K562 (cell line): Measurements from ENCODE around the gene GGPS1. TPM values are rescaled to one million over a fixed set of nuclear protein-coding genes. Genes with fewer than 3 reads are reported as not detected.
A peak's percentile ranks its signal among the peaks of the same experiment; 100 is the strongest.

Experiments used
- ARID1B ChIP-seq: fragments of 450-650 bp; IDR thresholded peaks from 2 replicates; pipeline ENCODE4 v1.6.1; 2016; ENCODE audit warnings: antibody characterized with exemption, mild to moderate bottlenecking, inconsistent platforms
- CHD2 ChIP-seq: IDR thresholded peaks from 2 replicates; pipeline ENCODE4 v1.6.1; 2011; ENCODE audit warnings: low read depth, low read length
- ELF2 ChIP-seq: fragments of 250-450 bp; sonication (Bioruptor Pico); IDR thresholded peaks from 2 replicates; pipeline ENCODE4 v1.5.0; 2021; ENCODE audit warnings: mild to moderate bottlenecking
- HDAC2 ChIP-seq: fragments of 450-650 bp; IDR thresholded peaks from 2 replicates; pipeline ENCODE4 v1.6.1; 2016; ENCODE audit warnings: mild to moderate bottlenecking
- JUNB ChIP-seq: fragments of 450-650 bp; formaldehyde crosslinking; conservative IDR thresholded peaks from 2 replicates; pipeline ENCODE4 v1.4.0; 2020; ENCODE audit warnings: mild to moderate bottlenecking
- KLF6 ChIP-seq: fragments of 250-450 bp; sonication (Bioruptor Pico); IDR thresholded peaks from 2 replicates; pipeline ENCODE4 v1.4.0; 2020; ENCODE audit warnings: mild to moderate bottlenecking, moderate library complexity, borderline replicate concordance
- RNF2 ChIP-seq: sonication (generic); IDR thresholded peaks from 2 replicates; pipeline ENCODE4 v1.6.1; 2016
- ZNF263 ChIP-seq: sonication (generic); formaldehyde crosslinking; IDR thresholded peaks from 2 replicates; pipeline ENCODE4 v1.8.0; 2022; ENCODE audit warnings: mild to moderate bottlenecking, missing genetic modification reagents, borderline replicate concordance
- polyA plus RNA-seq, 8 experiments: library from polyadenylated mRNA; depleted of rRNA in 4 of 8; stranded (reverse) in 5 of 8; unstranded in 3 of 8; fragments of >200 nt; fragmentation: Nextera tagmentation in 2 of 8; fragmentation: Illumina TruSeq in 1 of 8; extraction: Ambion mirVana in 2 of 8; extraction: Trizol in 1 of 8; gene quantifications; 2 replicates each; pipeline versions ENCODE4 v1.2.1 to v1.2.3, GENCODE V29; 2011 to 2014; ENCODE audit warnings: inconsistent platforms in 1 of 8, missing spikeins in 1 of 8
- total RNA-seq, 7 experiments: library from RNA; depleted of rRNA in 6 of 7; stranded (reverse); fragments of >200 nt in 6 of 7; fragmentation: Illumina TruSeq in 2 of 7; extraction: Trizol in 2 of 7; gene quantifications; 2 replicates each; pipeline versions ENCODE4 v1.2.1 to v1.2.3, GENCODE V29; 2011 to 2021; ENCODE audit warnings: low replicate concordance in 1 of 7
- TF ChIP-seq, protein P1 (sequence below): fragments of 450-650 bp; IDR thresholded peaks from 2 replicates; pipeline ENCODE4 v1.6.1; 2014; ENCODE audit warnings: low read depth, mild to moderate bottlenecking, moderate library complexity, borderline replicate concordance
- TF ChIP-seq, protein P2 (sequence below): sonication (generic); formaldehyde crosslinking; IDR thresholded peaks from 2 replicates; pipeline ENCODE4 v1.8.1; 2023; ENCODE audit warnings: missing genetic modification reagents, mild to moderate bottlenecking, borderline replicate concordance
- TF ChIP-seq, protein P3 (sequence below): sonication (generic); formaldehyde crosslinking; IDR thresholded peaks from 2 replicates; pipeline ENCODE4 v1.8.0; 2023; ENCODE audit warnings: mild to moderate bottlenecking, missing genetic modification reagents
- TF ChIP-seq, protein P4 (sequence below), 2 experiments: IDR thresholded peaks; 2 replicates each; pipeline ENCODE4 v1.6.1; 2011; ENCODE audit warnings: borderline replicate concordance in 1 of 2, control low read depth in 1 of 2, low read depth in 1 of 2, low read length in 1 of 2, mild to moderate bottlenecking in 1 of 2, mixed read lengths in 1 of 2, moderate library complexity in 1 of 2; ENCODE audit not compliant: insufficient read depth in 1 of 2, insufficient read length in 1 of 2, poor library complexity in 1 of 2, severe bottlenecking in 1 of 2; ENCODE audit errors: extremely low read depth in 1 of 2
- TF ChIP-seq, protein P5 (sequence below): fragments of 450-650 bp; IDR thresholded peaks from 2 replicates; pipeline ENCODE4 v1.6.1; 2016

GGPS1 gene
- total and polyA plus RNA-seq, 9 of the 15 experiments (the other 6 are each of a cell fraction or from before 2014, with no cell fraction given) = 18.8 to 104 (median 56.3) TPM

DNA sequence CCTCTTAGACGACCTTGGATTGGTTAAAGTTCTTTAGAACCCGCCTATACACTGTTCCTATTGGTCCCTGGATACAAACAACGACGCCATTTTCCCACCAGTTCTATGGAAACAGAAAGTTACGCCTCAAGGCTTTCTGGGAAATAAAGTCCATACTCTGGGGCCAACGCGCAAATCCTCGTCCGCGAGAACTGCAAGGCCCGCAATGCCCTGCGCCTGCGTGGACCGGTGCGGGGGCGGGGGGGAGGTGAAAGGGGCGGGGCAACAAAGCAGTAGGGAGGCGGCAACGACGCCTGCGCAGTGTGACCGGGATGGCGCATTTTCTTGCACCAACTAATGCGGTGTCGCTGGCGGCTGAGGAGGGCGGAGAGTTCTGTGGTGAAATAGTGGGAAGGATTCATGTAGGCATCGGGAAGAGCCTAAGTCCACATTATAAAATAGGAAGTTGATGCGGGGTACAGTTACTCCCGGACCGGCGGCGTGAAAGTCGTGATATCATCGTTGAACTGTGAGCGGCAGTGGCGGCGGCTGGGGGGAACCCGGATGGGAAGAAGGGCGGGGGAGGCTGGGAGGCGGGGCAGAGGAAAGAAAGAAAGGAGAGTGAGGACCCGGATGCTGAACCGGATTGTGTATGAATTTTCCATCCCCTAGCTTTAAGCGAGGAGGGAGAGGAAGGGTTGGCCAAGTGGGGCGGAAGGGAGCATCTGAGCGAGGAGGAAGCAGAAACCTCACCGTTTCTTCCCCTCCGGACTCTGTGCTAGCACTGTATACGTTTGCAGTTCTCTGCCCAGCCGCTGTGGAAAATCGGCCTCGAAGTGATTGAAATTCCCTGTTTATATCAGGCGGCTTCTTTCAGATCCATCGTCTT is at the start of gene GGPS1 (continued):
- TF ChIP-seq ZNF263 (CRISPR knock-in tag) (peak; percentile 70), JUNB (CRISPR knock-in tag) (no peak), ELF2 (CRISPR knock-in tag) (no peak), KLF6 (CRISPR knock-in tag) (peak; percentile 69; the same call in 1 of the 2 replicates), CHD2 (peak; percentile 91), RNF2 (peak; percentile 52), ARID1B (peak; percentile 39; the same call in 1 of the 2 replicates), HDAC2 (no peak; the same call in 1 of the 2 replicates)
- TF ChIP-seq, protein P1, sequence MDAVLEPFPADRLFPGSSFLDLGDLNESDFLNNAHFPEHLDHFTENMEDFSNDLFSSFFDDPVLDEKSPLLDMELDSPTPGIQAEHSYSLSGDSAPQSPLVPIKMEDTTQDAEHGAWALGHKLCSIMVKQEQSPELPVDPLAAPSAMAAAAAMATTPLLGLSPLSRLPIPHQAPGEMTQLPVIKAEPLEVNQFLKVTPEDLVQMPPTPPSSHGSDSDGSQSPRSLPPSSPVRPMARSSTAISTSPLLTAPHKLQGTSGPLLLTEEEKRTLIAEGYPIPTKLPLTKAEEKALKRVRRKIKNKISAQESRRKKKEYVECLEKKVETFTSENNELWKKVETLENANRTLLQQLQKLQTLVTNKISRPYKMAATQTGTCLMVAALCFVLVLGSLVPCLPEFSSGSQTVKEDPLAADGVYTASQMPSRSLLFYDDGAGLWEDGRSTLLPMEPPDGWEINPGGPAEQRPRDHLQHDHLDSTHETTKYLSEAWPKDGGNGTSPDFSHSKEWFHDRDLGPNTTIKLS = peak; percentile 56; the same call in 1 of the 2 replicates
- TF ChIP-seq, protein P2, sequence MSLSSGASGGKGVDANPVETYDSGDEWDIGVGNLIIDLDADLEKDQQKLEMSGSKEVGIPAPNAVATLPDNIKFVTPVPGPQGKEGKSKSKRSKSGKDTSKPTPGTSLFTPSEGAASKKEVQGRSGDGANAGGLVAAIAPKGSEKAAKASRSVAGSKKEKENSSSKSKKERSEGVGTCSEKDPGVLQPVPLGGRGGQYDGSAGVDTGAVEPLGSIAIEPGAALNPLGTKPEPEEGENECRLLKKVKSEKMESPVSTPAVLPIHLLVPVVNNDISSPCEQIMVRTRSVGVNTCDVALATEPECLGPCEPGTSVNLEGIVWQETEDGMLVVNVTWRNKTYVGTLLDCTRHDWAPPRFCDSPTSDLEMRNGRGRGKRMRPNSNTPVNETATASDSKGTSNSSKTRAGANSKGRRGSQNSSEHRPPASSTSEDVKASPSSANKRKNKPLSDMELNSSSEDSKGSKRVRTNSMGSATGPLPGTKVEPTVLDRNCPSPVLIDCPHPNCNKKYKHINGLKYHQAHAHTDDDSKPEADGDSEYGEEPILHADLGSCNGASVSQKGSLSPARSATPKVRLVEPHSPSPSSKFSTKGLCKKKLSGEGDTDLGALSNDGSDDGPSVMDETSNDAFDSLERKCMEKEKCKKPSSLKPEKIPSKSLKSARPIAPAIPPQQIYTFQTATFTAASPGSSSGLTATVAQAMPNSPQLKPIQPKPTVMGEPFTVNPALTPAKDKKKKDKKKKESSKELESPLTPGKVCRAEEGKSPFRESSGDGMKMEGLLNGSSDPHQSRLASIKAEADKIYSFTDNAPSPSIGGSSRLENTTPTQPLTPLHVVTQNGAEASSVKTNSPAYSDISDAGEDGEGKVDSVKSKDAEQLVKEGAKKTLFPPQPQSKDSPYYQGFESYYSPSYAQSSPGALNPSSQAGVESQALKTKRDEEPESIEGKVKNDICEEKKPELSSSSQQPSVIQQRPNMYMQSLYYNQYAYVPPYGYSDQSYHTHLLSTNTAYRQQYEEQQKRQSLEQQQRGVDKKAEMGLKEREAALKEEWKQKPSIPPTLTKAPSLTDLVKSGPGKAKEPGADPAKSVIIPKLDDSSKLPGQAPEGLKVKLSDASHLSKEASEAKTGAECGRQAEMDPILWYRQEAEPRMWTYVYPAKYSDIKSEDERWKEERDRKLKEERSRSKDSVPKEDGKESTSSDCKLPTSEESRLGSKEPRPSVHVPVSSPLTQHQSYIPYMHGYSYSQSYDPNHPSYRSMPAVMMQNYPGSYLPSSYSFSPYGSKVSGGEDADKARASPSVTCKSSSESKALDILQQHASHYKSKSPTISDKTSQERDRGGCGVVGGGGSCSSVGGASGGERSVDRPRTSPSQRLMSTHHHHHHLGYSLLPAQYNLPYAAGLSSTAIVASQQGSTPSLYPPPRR (CRISPR knock-in tag) = no peak
- TF ChIP-seq, protein P3, sequence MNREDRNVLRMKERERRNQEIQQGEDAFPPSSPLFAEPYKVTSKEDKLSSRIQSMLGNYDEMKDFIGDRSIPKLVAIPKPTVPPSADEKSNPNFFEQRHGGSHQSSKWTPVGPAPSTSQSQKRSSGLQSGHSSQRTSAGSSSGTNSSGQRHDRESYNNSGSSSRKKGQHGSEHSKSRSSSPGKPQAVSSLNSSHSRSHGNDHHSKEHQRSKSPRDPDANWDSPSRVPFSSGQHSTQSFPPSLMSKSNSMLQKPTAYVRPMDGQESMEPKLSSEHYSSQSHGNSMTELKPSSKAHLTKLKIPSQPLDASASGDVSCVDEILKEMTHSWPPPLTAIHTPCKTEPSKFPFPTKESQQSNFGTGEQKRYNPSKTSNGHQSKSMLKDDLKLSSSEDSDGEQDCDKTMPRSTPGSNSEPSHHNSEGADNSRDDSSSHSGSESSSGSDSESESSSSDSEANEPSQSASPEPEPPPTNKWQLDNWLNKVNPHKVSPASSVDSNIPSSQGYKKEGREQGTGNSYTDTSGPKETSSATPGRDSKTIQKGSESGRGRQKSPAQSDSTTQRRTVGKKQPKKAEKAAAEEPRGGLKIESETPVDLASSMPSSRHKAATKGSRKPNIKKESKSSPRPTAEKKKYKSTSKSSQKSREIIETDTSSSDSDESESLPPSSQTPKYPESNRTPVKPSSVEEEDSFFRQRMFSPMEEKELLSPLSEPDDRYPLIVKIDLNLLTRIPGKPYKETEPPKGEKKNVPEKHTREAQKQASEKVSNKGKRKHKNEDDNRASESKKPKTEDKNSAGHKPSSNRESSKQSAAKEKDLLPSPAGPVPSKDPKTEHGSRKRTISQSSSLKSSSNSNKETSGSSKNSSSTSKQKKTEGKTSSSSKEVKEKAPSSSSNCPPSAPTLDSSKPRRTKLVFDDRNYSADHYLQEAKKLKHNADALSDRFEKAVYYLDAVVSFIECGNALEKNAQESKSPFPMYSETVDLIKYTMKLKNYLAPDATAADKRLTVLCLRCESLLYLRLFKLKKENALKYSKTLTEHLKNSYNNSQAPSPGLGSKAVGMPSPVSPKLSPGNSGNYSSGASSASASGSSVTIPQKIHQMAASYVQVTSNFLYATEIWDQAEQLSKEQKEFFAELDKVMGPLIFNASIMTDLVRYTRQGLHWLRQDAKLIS = peak; percentile 98
- TF ChIP-seq, protein P4, sequence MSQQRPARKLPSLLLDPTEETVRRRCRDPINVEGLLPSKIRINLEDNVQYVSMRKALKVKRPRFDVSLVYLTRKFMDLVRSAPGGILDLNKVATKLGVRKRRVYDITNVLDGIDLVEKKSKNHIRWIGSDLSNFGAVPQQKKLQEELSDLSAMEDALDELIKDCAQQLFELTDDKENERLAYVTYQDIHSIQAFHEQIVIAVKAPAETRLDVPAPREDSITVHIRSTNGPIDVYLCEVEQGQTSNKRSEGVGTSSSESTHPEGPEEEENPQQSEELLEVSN (IDR thresholded peaks at IDR 0.05; ENCODE audit: borderline replicate concordance in 1 of 2, extremely low read depth in 1 of 2, insufficient read depth in 1 of 2, insufficient read length in 1 of 2, low read depth in 1 of 2, low read length in 1 of 2, poor library complexity in 1 of 2, severe bottlenecking in 1 of 2) = peak in 1 of 2 experiments; percentile 11
- TF ChIP-seq, protein P5, sequence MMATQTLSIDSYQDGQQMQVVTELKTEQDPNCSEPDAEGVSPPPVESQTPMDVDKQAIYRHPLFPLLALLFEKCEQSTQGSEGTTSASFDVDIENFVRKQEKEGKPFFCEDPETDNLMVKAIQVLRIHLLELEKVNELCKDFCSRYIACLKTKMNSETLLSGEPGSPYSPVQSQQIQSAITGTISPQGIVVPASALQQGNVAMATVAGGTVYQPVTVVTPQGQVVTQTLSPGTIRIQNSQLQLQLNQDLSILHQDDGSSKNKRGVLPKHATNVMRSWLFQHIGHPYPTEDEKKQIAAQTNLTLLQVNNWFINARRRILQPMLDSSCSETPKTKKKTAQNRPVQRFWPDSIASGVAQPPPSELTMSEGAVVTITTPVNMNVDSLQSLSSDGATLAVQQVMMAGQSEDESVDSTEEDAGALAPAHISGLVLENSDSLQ = peak; percentile 95
